Fibroblast of the aortic adventitia (primary cell): ENCODE measurements around the gene BSPH1. TPM values are rescaled to one million over a fixed set of nuclear protein-coding genes. Genes with fewer than 3 reads are reported as not detected.
"Not testable (repeated sequence)": the region's sequence is repeated elsewhere in the genome, so short reads cannot be mapped to it uniquely, and the experiment has no call there.

ENCODE experiments used
- DNase-seq: peaks from one replicate; pipeline ENCODE4 v3.0.0-alpha.2; 2010; ENCODE audit warnings: low read depth
- H3K4me3 ChIP-seq: 2 replicates; pipeline ENCODE4 v1.5.1; 2011; ENCODE audit warnings: low read depth, mild to moderate bottlenecking, control low read depth, low read length, moderate library complexity
- CTCF ChIP-seq: IDR thresholded peaks from 2 replicates; pipeline ENCODE4 v1.5.1; 2011; ENCODE audit warnings: mild to moderate bottlenecking, low read length, control low read depth, inconsistent platforms; ENCODE audit not compliant: insufficient read depth
- total RNA-seq: library from RNA; depleted of rRNA; stranded (reverse); fragments of >200 nt; gene quantifications from 2 replicates; pipeline ENCODE4 v1.2.3, GENCODE V29; 2012; ENCODE audit warnings: low replicate concordance

BSPH1 gene
- total RNA-seq, 1 donor = not detected

GRCh38 chr19:47996230-47996727, 4.3 kb upstream of the BSPH1 start:
- no peak for TF ChIP-seq CTCF
- DNase-seq = no peak
- H3K4me3 ChIP-seq = no peak overlapping the region

DNA sequence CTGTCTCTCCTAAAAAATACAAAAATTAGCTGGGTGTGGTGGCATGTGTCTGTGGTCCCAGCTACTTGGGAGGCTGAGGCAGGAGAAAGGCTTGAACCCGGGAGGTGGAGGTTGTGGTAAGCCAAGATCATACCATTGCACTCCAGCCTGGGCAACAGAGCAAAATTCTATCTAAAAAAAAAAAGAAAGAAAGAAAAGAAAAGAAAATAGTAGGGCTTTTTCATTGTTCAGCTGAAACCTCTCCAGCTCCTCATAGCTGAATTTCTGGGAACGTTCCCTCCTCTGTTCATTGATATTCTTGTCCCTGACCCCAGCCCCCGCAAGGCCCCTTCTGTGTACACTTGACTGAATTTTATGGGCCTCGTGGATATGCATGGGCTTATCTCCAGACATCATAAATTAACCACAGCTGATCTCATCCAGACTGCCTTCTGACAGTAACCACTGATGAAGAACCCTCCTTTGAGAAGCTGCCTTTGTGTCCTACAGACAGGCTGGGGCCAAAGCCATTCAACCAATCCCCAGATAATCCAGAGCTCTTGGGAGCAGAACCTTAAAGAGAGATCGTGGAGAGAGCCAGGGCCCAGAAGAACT, 2.3 kb upstream of the BSPH1 start, which contains the start of gene ELSPBP1:
TSS of gene ELSPBP1 (plus strand) at position 424 of the 594 bp plus-strand sequence. CDS start 14,036 bp downstream, outside the sequence.
- no peak for TF ChIP-seq CTCF
- no peak for DNase-seq

GRCh38 chr19:47991191-47991808, 670 bp downstream of the BSPH1 start:
- DNase-seq = no peak
- TF ChIP-seq CTCF = no peak

More for the DNA sequence above, 2.3 kb upstream of the BSPH1 start, which contains the start of gene ELSPBP1:
- H3K4me3 ChIP-seq = no peak within 1 kb of the TSS

DNA sequence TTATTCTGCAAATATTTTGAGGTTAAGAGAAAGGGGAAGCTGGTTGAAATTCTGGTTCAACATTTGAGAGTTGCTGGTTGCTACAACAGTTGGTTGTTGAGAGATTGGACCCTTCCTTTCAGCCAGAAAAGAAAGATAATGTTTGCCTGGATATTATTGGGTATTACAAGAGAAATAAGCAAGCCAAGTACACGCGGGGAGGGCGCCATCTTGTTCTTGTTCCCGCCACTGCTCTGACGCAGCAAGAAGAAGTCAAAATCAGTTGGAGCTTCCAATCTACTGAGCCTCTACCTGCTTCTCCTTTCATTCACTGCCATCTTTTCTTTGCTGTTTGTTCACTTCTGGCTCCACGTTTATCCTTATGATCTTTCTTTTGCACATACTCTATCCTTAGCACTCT, 18.4 kb downstream of the BSPH1 start:
- H3K4me3 ChIP-seq = no peak overlapping the region
- DNase-seq = no peak
- TF ChIP-seq CTCF = no peak

More at GRCh38 chr19:47991191-47991808, 670 bp downstream of the BSPH1 start:
- no peak overlapping the region for H3K4me3 ChIP-seq

- not testable (repeated sequence) for DNase-seq, H3K4me3 ChIP-seq
Measured at GRCh38 chr19:47955936-47956335, 36.0 kb downstream of the BSPH1 start.

DNA sequence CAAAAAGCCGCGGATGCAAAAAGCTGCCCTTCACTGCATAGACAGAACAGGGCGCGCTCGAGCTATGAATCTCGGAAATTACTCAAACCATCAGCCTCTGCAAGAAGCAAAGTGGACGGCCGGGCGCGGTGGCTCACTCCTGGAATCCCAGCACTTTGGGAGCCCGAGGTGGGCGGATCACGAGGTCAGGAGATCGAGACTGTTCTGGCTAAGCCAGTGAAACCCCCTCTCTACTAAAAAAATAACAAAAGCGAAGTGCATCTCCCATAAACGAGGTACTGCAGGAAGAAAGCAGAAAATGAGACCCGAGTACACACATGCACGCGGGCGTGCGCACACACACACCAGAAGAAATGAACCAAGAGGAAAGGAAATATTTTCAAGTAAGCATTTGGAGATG, 39.8 kb downstream of the BSPH1 start:
- H3K4me3 ChIP-seq, DNase-seq: not testable (repeated sequence)

GRCh38 chr19:47949852-47950521, 42.0 kb downstream of the BSPH1 start:
- DNase-seq, H3K4me3 ChIP-seq: not testable (repeated sequence)

GRCh38 chr19:47928581-47928980, 63.4 kb downstream of the BSPH1 start:
- DNase-seq, H3K4me3 ChIP-seq: not testable (repeated sequence)

GRCh38 chr19:47920107-47920506, 71.9 kb downstream of the BSPH1 start:
- H3K4me3 ChIP-seq, DNase-seq: not testable (repeated sequence)

Other genes with a start within 250 kb of the BSPH1 start
- gene NOP53, start 246.6 kb downstream of the BSPH1 start, total RNA-seq = 105 and 151 TPM in 2 replicates
- gene SELENOW, start 213.5 kb downstream of the BSPH1 start, total RNA-seq = 62.9 and 154 TPM in 2 replicates
- not detected in 2 replicates for gene TPRX1, start 187.6 kb downstream of the BSPH1 start, total RNA-seq
- gene CRX, start 170.2 kb downstream of the BSPH1 start, total RNA-seq = not detected in 2 replicates
- gene TPRX2, start 132.9 kb downstream of the BSPH1 start, total RNA-seq = not detected in 2 replicates
- not detected in 2 replicates for gene SULT2A1, start 105.9 kb downstream of the BSPH1 start, total RNA-seq
- gene ELSPBP1, start 2.5 kb upstream of the BSPH1 start, total RNA-seq = not detected in 2 replicates
- gene CABP5, start 51.9 kb upstream of the BSPH1 start, total RNA-seq = not detected in 2 replicates
- gene PLA2G4C, start 118.6 kb upstream of the BSPH1 start, total RNA-seq = 6.3 and 23.6 TPM in 2 replicates
- 9.0 and 27.3 TPM in 2 replicates for gene LIG1, start 178.2 kb upstream of the BSPH1 start, total RNA-seq
- gene ZSWIM9, start 178.5 kb upstream of the BSPH1 start, total RNA-seq = 2.7 and 4.3 TPM in 2 replicates